SU-DHL-6 (cell line): ENCODE results near the gene UFD1.

Source experiments
- H2AFZ ChIP-seq: fragments of 200-600 bp; sonication (generic); 2 replicates; pipeline ENCODE4 v1.6.1; 2014; ENCODE audit warnings: low read depth, mild to moderate bottlenecking, moderate library complexity, mixed read lengths, antibody characterized with exemption, low read length; ENCODE audit not compliant: severe bottlenecking
- H3F3A ChIP-seq: fragments of 200-600 bp; shearing (Covaris generic); 2 replicates; pipeline ENCODE4 v1.6.0; 2016; ENCODE audit warnings: antibody characterized with exemption, mild to moderate bottlenecking; ENCODE audit not compliant: insufficient read depth
- H3K27ac ChIP-seq: fragments of 200-600 bp; sonication (generic); 2 replicates; pipeline ENCODE4 v1.5.1; 2016; ENCODE audit warnings: low read depth, mild to moderate bottlenecking, low read length, moderate library complexity, mixed read lengths
- H3K27me3 ChIP-seq: fragments of 200-600 bp; sonication (generic), shearing (Covaris generic); 2 replicates; pipeline ENCODE4 v1.6.0; 2014; ENCODE audit warnings: mild to moderate bottlenecking, low read length
- H3K36me3 ChIP-seq: fragments of 200-600 bp; sonication (generic); 2 replicates; pipeline ENCODE4 v1.6.1; 2014; ENCODE audit warnings: mild to moderate bottlenecking, low read length, mixed read lengths
- H3K4me2 ChIP-seq: fragments of 300-600, 200-600 bp; shearing (Covaris generic), sonication (generic); 2 replicates; pipeline ENCODE4 v1.6.0; 2014; ENCODE audit warnings: low read length, low read depth, mild to moderate bottlenecking; ENCODE audit not compliant: poor library complexity, severe bottlenecking
- H3K4me3 ChIP-seq: fragments of 200-600 bp; sonication (generic); 2 replicates; pipeline ENCODE4 v1.5.1; 2014; ENCODE audit warnings: antibody characterized with exemption, low read length, mild to moderate bottlenecking, mixed read lengths; ENCODE audit not compliant: insufficient read depth, poor library complexity, severe bottlenecking
- H3K79me2 ChIP-seq: fragments of 200-600 bp; sonication (generic); 2 replicates; pipeline ENCODE4 v1.6.1; 2014; ENCODE audit warnings: mild to moderate bottlenecking, low read length, moderate library complexity; ENCODE audit not compliant: insufficient read depth
- H3K9ac ChIP-seq: fragments of 200-600 bp; sonication (generic); 2 replicates; pipeline ENCODE4 v1.7.0; 2014; ENCODE audit warnings: mild to moderate bottlenecking, low read length
- H3K9me2 ChIP-seq: fragments of 200-600 bp; sonication (generic); replicated peaks from 2 replicates; pipeline ENCODE4 v1.6.1; 2014; ENCODE audit warnings: low read length; ENCODE audit not compliant: insufficient read depth
- H3K9me3 ChIP-seq: fragments of 200-600 bp; sonication (generic); 2 replicates; pipeline ENCODE4 v1.6.1; 2014; ENCODE audit warnings: low read length, mixed read lengths; ENCODE audit not compliant: insufficient read depth
- H4K20me1 ChIP-seq: fragments of 200-600 bp; sonication (generic); 2 replicates; pipeline ENCODE4 v1.6.1; 2014; ENCODE audit warnings: low read depth, mild to moderate bottlenecking, antibody characterized with exemption, low read length, moderate library complexity, mixed read lengths
- CTCF ChIP-seq: fragments of 200-600 bp; sonication (generic); IDR thresholded peaks from one replicate; pipeline ENCODE4 v1.5.1; 2017; ENCODE audit warnings: antibody characterized with exemption, mild to moderate bottlenecking, low read length, moderate library complexity; ENCODE audit not compliant: insufficient read depth, poor library complexity, severe bottlenecking
- EZH2phosphoT487 ChIP-seq: fragments of 200-600 bp; sonication (generic), shearing (Covaris generic); conservative IDR thresholded peaks from 2 replicates; pipeline ENCODE4 v1.6.1; 2018; ENCODE audit warnings: mild to moderate bottlenecking, antibody characterized with exemption, low read length, moderate library complexity, mixed read lengths

UFD1 gene

GRCh38 chr22:19429950-19430889 lies 48.8 kb downstream of the UFD1 start:
- H2AFZ ChIP-seq = no peak overlapping the region
- TF ChIP-seq CTCF (no peak), EZH2phosphoT487 (no peak)

GRCh38 chr22:19424186-19424500 lies 54.9 kb downstream of the UFD1 start:
- H3K9me2 ChIP-seq = no peaks in the 10 kb centered on the region
- no peak overlapping the region for H3K4me2 ChIP-seq
- H3F3A ChIP-seq = no peaks in the 10 kb centered on the region
- H3K27ac ChIP-seq = no peak overlapping the region
- 0 out of 2 replicates have a peak, but pooled peaks cover 3% of the 10 kb centered on the region for H4K20me1 ChIP-seq
- no peaks in the 10 kb centered on the region for H3K9me3 ChIP-seq
- no peak overlapping the region for H3K9ac ChIP-seq
- TF ChIP-seq EZH2phosphoT487 (no peak), CTCF (no peak)
- no peak overlapping the region for H2AFZ ChIP-seq
- no peaks in the 10 kb centered on the region for H3K27me3 ChIP-seq
- H3K79me2 ChIP-seq = peaks cover 94% of the 10 kb centered on the region
- H3K36me3 ChIP-seq = no peaks in the 10 kb centered on the region
- H3K4me3 ChIP-seq = no peak overlapping the region

More at GRCh38 chr22:19429950-19430889, 48.8 kb downstream of the UFD1 start:
- Histone ChIP-seq H3F3A (no peaks in the 10 kb centered on the region), H3K9ac (peak overlapping the region; percentile 97), H3K36me3 (no peaks in the 10 kb centered on the region), H3K9me3 (no peaks in the 10 kb centered on the region), H4K20me1 (0 out of 2 replicates have a peak, but pooled peaks cover 3% of the 10 kb centered on the region), H3K27ac (peak overlapping the region; percentile 60), H3K79me2 (peaks cover 59% of the 10 kb centered on the region), H3K27me3 (no peaks in the 10 kb centered on the region), H3K4me3 (peak overlapping the region; percentile 95), H3K9me2 (no peaks in the 10 kb centered on the region), H3K4me2 (peak overlapping the region; percentile 83)

GRCh38 chr22:19422440-19423301 lies 56.3 kb downstream of the UFD1 start:
- Histone ChIP-seq H3K36me3 (no peaks in the 10 kb centered on the region), H3K27me3 (no peaks in the 10 kb centered on the region), H3K27ac (no peak overlapping the region), H3F3A (no peaks in the 10 kb centered on the region), H2AFZ (no peak overlapping the region), H3K4me3 (no peak overlapping the region), H3K9me3 (no peaks in the 10 kb centered on the region), H3K9ac (no peak overlapping the region), H4K20me1 (0 out of 2 replicates have a peak, but pooled peaks cover 3% of the 10 kb centered on the region), H3K9me2 (no peaks in the 10 kb centered on the region), H3K79me2 (peaks cover 89% of the 10 kb centered on the region), H3K4me2 (no peak overlapping the region)
- TF ChIP-seq EZH2phosphoT487 = no peak
- no peak for TF ChIP-seq CTCF
